ENCODE measurements around the gene CHTOP.

The CHTOP gene

GRCh38 chr1:153682730-153683129, 48.9 kb downstream of the CHTOP start:
- TF ChIP-seq REST (IDR thresholded peaks at IDR 0.05; ENCODE audit: low read depth) (no peak), TCF12 (IDR thresholded peaks at IDR 0.05; ENCODE audit: low read depth) (no peak), CREB1 (IDR thresholded peaks at IDR 0.05; ENCODE audit: low read depth) (no peak)

GRCh38 chr1:153683854-153684253, 50.0 kb downstream of the CHTOP start:
- TF ChIP-seq TCF12 (IDR thresholded peaks at IDR 0.05; ENCODE audit: low read depth), result no peak
- TF ChIP-seq FOXM1 (IDR thresholded peaks at IDR 0.05; ENCODE audit: borderline replicate concordance, low read depth), result no peak
- no peak for TF ChIP-seq RAD21 (IDR thresholded peaks at IDR 0.05; ENCODE audit: low read depth)
- TF ChIP-seq YY1 (IDR thresholded peaks at IDR 0.05; ENCODE audit: low read depth), result no peak
- no peak for TF ChIP-seq REST (IDR thresholded peaks at IDR 0.05; ENCODE audit: low read depth)
- no peak for TF ChIP-seq TAF1 (IDR thresholded peaks at IDR 0.05; ENCODE audit: low read depth)
- no peak for TF ChIP-seq NFIC (IDR thresholded peaks at IDR 0.05)
- TF ChIP-seq EGR1 (IDR thresholded peaks at IDR 0.05), result no peak
- no peak for TF ChIP-seq TEAD4 (IDR thresholded peaks at IDR 0.05)
- no peak for TF ChIP-seq EP300 (IDR thresholded peaks at IDR 0.05; ENCODE audit: borderline replicate concordance)
- TF ChIP-seq ZBTB7A (IDR thresholded peaks at IDR 0.05; ENCODE audit: low read depth), result no peak
- TF ChIP-seq MAX (IDR thresholded peaks at IDR 0.05), result no peak
- no peak for TF ChIP-seq CREB1 (IDR thresholded peaks at IDR 0.05; ENCODE audit: low read depth)
- TF ChIP-seq CEBPB (IDR thresholded peaks at IDR 0.05), result no peak
- TF ChIP-seq USF1 (IDR thresholded peaks at IDR 0.05), result no peak

GRCh38 chr1:153684892-153685291, 51.0 kb downstream of the CHTOP start:
- TF ChIP-seq CREB1 (IDR thresholded peaks at IDR 0.05; ENCODE audit: low read depth) (no peak), USF1 (IDR thresholded peaks at IDR 0.05) (no peak), TAF1 (IDR thresholded peaks at IDR 0.05; ENCODE audit: low read depth) (no peak), MAX (IDR thresholded peaks at IDR 0.05) (no peak), RAD21 (IDR thresholded peaks at IDR 0.05; ENCODE audit: low read depth) (no peak), NFIC (IDR thresholded peaks at IDR 0.05) (no peak), CEBPB (IDR thresholded peaks at IDR 0.05) (no peak), FOXM1 (IDR thresholded peaks at IDR 0.05; ENCODE audit: borderline replicate concordance, low read depth) (no peak)

- TF ChIP-seq YY1 (IDR thresholded peaks at IDR 0.05; ENCODE audit: low read depth) (no peak), NFIC (IDR thresholded peaks at IDR 0.05) (no peak), USF1 (IDR thresholded peaks at IDR 0.05) (no peak), EGR1 (IDR thresholded peaks at IDR 0.05) (no peak), FOXM1 (IDR thresholded peaks at IDR 0.05; ENCODE audit: borderline replicate concordance, low read depth) (no peak), REST (IDR thresholded peaks at IDR 0.05; ENCODE audit: low read depth) (no peak), TCF12 (IDR thresholded peaks at IDR 0.05; ENCODE audit: low read depth) (no peak), EP300 (IDR thresholded peaks at IDR 0.05; ENCODE audit: borderline replicate concordance) (no peak), RAD21 (IDR thresholded peaks at IDR 0.05; ENCODE audit: low read depth) (no peak), ZBTB7A (IDR thresholded peaks at IDR 0.05; ENCODE audit: low read depth) (no peak), TAF1 (IDR thresholded peaks at IDR 0.05; ENCODE audit: low read depth) (no peak)
These were observed 51.9 kb downstream of the CHTOP start for GRCh38 chr1:153685544-153686340.

Measured in Ishikawa (cell line).